IMR-90 (cell line): ENCODE measurements around the gene XRCC5. TPM values are rescaled to one million over a fixed set of nuclear protein-coding genes. Genes with fewer than 3 reads are reported as not detected.

Experiments
- ATAC-seq: fragments of 200-7000 bp; cut with Tn5 transposase; 2 replicates; pipeline ENCODE4 v1.9.1; 2020; ENCODE audit warnings: low read depth, mild to moderate bottlenecking, moderate library complexity
- BruUV-seq: library from RNA; stranded (reverse); fragments of 400-500 nt; replicated peaks from 2 replicates; lab custom pipeline; 2021; lab: Mats Ljungman, UMichigan
- CTCF ChIA-PET: fragments of 300-600 bp; formaldehyde crosslinking; extraction: SDS; loops from one replicate; lab custom pipeline; 2021; ENCODE audit warnings: antibody characterized with exemption; lab: Yijun Ruan, JAX
- POLR2A ChIA-PET: fragments of 300-600 bp; sonication (Branson Sonifier 250); formaldehyde crosslinking; loops from one replicate; lab custom pipeline; 2022; ENCODE audit warnings: antibody characterized with exemption; ENCODE audit not compliant: unreplicated experiment; lab: Charles Lee
- DNase-seq: peaks from one replicate; pipeline ENCODE4 v3.0.0; 2013
- H2AFZ ChIP-seq: replicated peaks from 2 replicates; pipeline ENCODE3; 2013; ENCODE audit warnings: low read length, mild to moderate bottlenecking; ENCODE audit not compliant: poor library complexity
- H2AK5ac ChIP-seq: 2 replicates; pipeline ENCODE4 v1.6.1; 2013; ENCODE audit warnings: low read depth, low read length, inconsistent platforms
- H2AK9ac ChIP-seq: replicated peaks from 2 replicates; pipeline ENCODE3; 2013; ENCODE audit warnings: mild to moderate bottlenecking, low read depth, low read length, moderate library complexity; ENCODE audit not compliant: poor library complexity
- H2BK120ac ChIP-seq: 2 replicates; pipeline ENCODE4 v1.6.1; 2013; ENCODE audit warnings: low read depth, low read length, inconsistent platforms
- H2BK15ac ChIP-seq: 3 replicates; pipeline ENCODE4 v1.6.1; 2013; ENCODE audit warnings: low read depth, low read length, inconsistent platforms
- H2BK20ac ChIP-seq: 2 replicates; pipeline ENCODE4 v1.6.1; 2013; ENCODE audit warnings: low read depth, mild to moderate bottlenecking, inconsistent platforms, low read length, moderate library complexity
- H2BK5ac ChIP-seq: 2 replicates; pipeline ENCODE4 v1.6.1; 2013; ENCODE audit warnings: mild to moderate bottlenecking, low read depth, low read length, inconsistent platforms; ENCODE audit not compliant: poor library complexity, severe bottlenecking
- H3K14ac ChIP-seq: replicated peaks from 2 replicates; pipeline ENCODE4 v1.6.1; 2013; ENCODE audit warnings: low read depth, low read length, inconsistent platforms
- H3K18ac ChIP-seq: 2 replicates; pipeline ENCODE4 v1.6.1; 2013; ENCODE audit warnings: low read depth, low read length, control low read depth
- H3K23ac ChIP-seq: 2 replicates; pipeline ENCODE4 v1.6.1; 2013; ENCODE audit warnings: low read depth, low read length, inconsistent platforms
- H3K27ac ChIP-seq: 2 replicates; pipeline ENCODE4 v1.5.1; 2013; ENCODE audit warnings: mild to moderate bottlenecking, control low read depth, low read length; ENCODE audit not compliant: insufficient read depth
- H3K27me3 ChIP-seq: 2 replicates; pipeline ENCODE4 v1.6.1; 2013; ENCODE audit warnings: low read length; ENCODE audit not compliant: control insufficient read depth, insufficient read depth
- H3K36me3 ChIP-seq: 2 replicates; pipeline ENCODE4 v1.6.1; 2013; ENCODE audit warnings: low read length, mixed read lengths; ENCODE audit not compliant: control insufficient read depth, insufficient read depth
- H3K4ac ChIP-seq: 2 replicates; pipeline ENCODE4 v1.6.1; 2013; ENCODE audit warnings: low read depth, low read length, inconsistent platforms
- H3K4me1 ChIP-seq: 2 replicates; pipeline ENCODE4 v1.6.1; 2013; ENCODE audit warnings: low read length, mixed read lengths; ENCODE audit not compliant: control insufficient read depth, insufficient read depth
- H3K4me2 ChIP-seq: 2 replicates; pipeline ENCODE4 v1.6.1; 2013; ENCODE audit warnings: low read depth, mild to moderate bottlenecking, control low read depth, low read length, moderate library complexity
- H3K4me3 ChIP-seq: 2 replicates; pipeline ENCODE4 v1.5.1; 2013; ENCODE audit warnings: low read depth, mild to moderate bottlenecking, control low read depth, low read length, moderate library complexity; ENCODE audit not compliant: insufficient read depth
- H3K56ac ChIP-seq: 2 replicates; pipeline ENCODE4 v1.6.1; 2013; ENCODE audit warnings: low read length, inconsistent platforms; ENCODE audit not compliant: insufficient read depth; ENCODE audit errors: extremely low read depth
- H3K79me1 ChIP-seq, 2 experiments: 2 replicates each; pipeline ENCODE4 v1.6.1; 2013; ENCODE audit warnings: low read length in 2 of 2, inconsistent platforms in 1 of 2, low read depth in 1 of 2
- H3K9ac ChIP-seq: 2 replicates; pipeline ENCODE4 v1.6.1; 2013; ENCODE audit warnings: low read depth, low read length, control low read depth
- H3K9me1 ChIP-seq: 2 replicates; pipeline ENCODE4 v1.6.1; 2013; ENCODE audit warnings: low read length, inconsistent platforms; ENCODE audit not compliant: insufficient read depth
- H3K9me3 ChIP-seq: 2 replicates; pipeline ENCODE4 v1.6.1; 2013; ENCODE audit warnings: low read length; ENCODE audit not compliant: control insufficient read depth, insufficient read depth
- H4K20me1 ChIP-seq: 2 replicates; pipeline ENCODE4 v1.6.1; 2013; ENCODE audit warnings: low read length, inconsistent platforms; ENCODE audit not compliant: insufficient read depth
- H4K5ac ChIP-seq: 2 replicates; pipeline ENCODE4 v1.6.1; 2013; ENCODE audit warnings: mild to moderate bottlenecking, low read depth, low read length, control low read depth
- H4K8ac ChIP-seq, 2 experiments: 2 replicates each; pipeline ENCODE4 v1.6.1; 2013; ENCODE audit warnings: low read depth in 2 of 2, low read length in 2 of 2, control low read depth in 1 of 2, inconsistent platforms in 1 of 2
- H4K91ac ChIP-seq: 2 replicates; pipeline ENCODE4 v1.6.1; 2013; ENCODE audit warnings: low read depth, low read length, inconsistent platforms; ENCODE audit not compliant: insufficient read depth
- CEBPB ChIP-seq: IDR thresholded peaks from 2 replicates; pipeline ENCODE4 v1.6.1; 2012; ENCODE audit warnings: low read depth, low read length, improper control_type of control experiment
- CHD1 ChIP-seq: IDR thresholded peaks from 2 replicates; pipeline ENCODE4 v1.6.1; 2012; ENCODE audit warnings: low read depth, low read length, improper control_type of control experiment
- MAZ ChIP-seq: IDR thresholded peaks from 2 replicates; pipeline ENCODE4 v1.6.1; 2012; ENCODE audit warnings: low read depth, mild to moderate bottlenecking, low read length, improper control_type of control experiment, moderate library complexity, borderline replicate concordance
- MXI1 ChIP-seq: IDR thresholded peaks from 2 replicates; pipeline ENCODE4 v1.6.1; 2012; ENCODE audit warnings: low read depth, mild to moderate bottlenecking, low read length, moderate library complexity, borderline replicate concordance
- POLR2A ChIP-seq: IDR thresholded peaks from 2 replicates; pipeline ENCODE4 v1.6.1; 2012; ENCODE audit warnings: mild to moderate bottlenecking, low read depth, low read length
- WGBS, 2 experiments: methylation state at CpG; one replicate each; pipeline versions ENCODE4 v1.1.5 to v1.1.7; 2013; ENCODE audit warnings: missing lambda C conversion rate in 2 of 2; ENCODE audit not compliant: insufficient read length in 1 of 2; ENCODE audit errors: extremely low coverage in 2 of 2; 5-methylcytosine and 5-hydroxymethylcytosine counted together
- dilution Hi-C: fragments of 300-500 bp; cut with HindIII; formaldehyde crosslinking; loops from one replicate; pipeline ENCODE4 v1.14.3; 2018; ENCODE audit warnings: low sequenced_read_pairs; ENCODE audit not compliant: unreplicated experiment
- in situ Hi-C: fragments of 300-500 bp; cut with MboI; formaldehyde crosslinking; loops from 3 replicates; pipeline ENCODE4 v1.14.3; 2019; ENCODE audit warnings: low sequenced_read_pairs, inconsistent platforms, mixed read lengths
- intact Hi-C: fragments of 100-400 bp; cut with micrococcal nuclease; formaldehyde crosslinking; loops from 2 replicates; pipeline ENCODE4 v1.10.0; 2022
- polyA plus RNA-seq, 3 experiments: library from polyadenylated mRNA; depleted of rRNA; stranded (reverse); fragments of >200 nt; gene quantifications; 2 replicates each; pipeline ENCODE4 v1.2.3, GENCODE V29; 2012; ENCODE audit warnings: low replicate concordance in 1 of 3
- total RNA-seq: library from RNA; depleted of rRNA; stranded (reverse); fragments of >200 nt; gene quantifications from 2 replicates; pipeline ENCODE4 v1.2.3, GENCODE V29; 2012
- TF ChIP-seq, protein P1 (sequence below): fragments of 150-350 bp; IDR thresholded peaks from 2 replicates; pipeline ENCODE4 v1.6.1; 2017; ENCODE audit warnings: mild to moderate bottlenecking, antibody characterized with exemption, low read length, low read depth
- TF ChIP-seq, protein P2 (sequence below): conservative IDR thresholded peaks from 2 replicates; pipeline ENCODE4 v1.5.1; 2012; ENCODE audit warnings: mild to moderate bottlenecking, low read depth, low read length, improper control_type of control experiment

The XRCC5 gene
- total and polyA plus RNA-seq, 2 of the 4 experiments (the other 2 are of a cell fraction) = 144 to 509 TPM

DNA sequence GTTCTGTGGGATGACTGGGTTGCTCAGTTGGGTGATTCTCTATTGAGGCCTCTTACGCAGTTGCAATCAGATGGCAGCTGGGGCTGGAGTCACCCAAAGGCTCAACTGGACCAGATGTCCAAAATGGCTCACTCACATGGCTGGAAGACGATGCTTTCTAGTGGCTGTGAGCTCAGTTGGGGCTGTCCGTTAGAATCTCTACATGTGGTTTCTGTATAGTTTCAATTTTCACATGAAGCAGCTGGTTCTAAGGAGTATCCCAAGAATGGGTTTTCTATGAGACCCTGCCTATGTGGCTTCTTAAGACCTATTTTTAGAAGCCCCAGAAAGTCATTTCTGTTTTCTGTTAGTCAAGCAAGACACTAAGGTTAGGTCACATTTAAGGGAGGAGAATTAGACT is 4.4 kb downstream of the XRCC5 start:
- H3K9me3 ChIP-seq = no peaks in the 10 kb centered on the region
- POLR2A ChIA-PET = no interaction called here
- no peak overlapping the region for H4K8ac ChIP-seq
- H3K4me1 ChIP-seq = peaks cover 14% of the 10 kb centered on the region
- intact Hi-C loops = no loop called here
- ATAC-seq = no peak
- no peak overlapping the region for H4K91ac ChIP-seq
- peaks cover 31% of the 10 kb centered on the region for H3K36me3 ChIP-seq
- no peak overlapping the region for H3K18ac ChIP-seq
- no peak for DNase-seq
- H3K27ac ChIP-seq = no peak overlapping the region
- peaks cover 18 to 46% of the 10 kb centered on the region in 2 experiments for H3K79me1 ChIP-seq
- H3K27me3 ChIP-seq = no peaks in the 10 kb centered on the region
- no TSS peak for BruUV-seq
- H3K23ac ChIP-seq = no peak overlapping the region
- TF ChIP-seq, protein P1, sequence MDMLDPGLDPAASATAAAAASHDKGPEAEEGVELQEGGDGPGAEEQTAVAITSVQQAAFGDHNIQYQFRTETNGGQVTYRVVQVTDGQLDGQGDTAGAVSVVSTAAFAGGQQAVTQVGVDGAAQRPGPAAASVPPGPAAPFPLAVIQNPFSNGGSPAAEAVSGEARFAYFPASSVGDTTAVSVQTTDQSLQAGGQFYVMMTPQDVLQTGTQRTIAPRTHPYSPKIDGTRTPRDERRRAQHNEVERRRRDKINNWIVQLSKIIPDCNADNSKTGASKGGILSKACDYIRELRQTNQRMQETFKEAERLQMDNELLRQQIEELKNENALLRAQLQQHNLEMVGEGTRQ = no peak
- TF ChIP-seq MXI1 = no peak
- TF ChIP-seq POLR2A = no peak
- TF ChIP-seq CEBPB = no peak
- TF ChIP-seq, protein P2, sequence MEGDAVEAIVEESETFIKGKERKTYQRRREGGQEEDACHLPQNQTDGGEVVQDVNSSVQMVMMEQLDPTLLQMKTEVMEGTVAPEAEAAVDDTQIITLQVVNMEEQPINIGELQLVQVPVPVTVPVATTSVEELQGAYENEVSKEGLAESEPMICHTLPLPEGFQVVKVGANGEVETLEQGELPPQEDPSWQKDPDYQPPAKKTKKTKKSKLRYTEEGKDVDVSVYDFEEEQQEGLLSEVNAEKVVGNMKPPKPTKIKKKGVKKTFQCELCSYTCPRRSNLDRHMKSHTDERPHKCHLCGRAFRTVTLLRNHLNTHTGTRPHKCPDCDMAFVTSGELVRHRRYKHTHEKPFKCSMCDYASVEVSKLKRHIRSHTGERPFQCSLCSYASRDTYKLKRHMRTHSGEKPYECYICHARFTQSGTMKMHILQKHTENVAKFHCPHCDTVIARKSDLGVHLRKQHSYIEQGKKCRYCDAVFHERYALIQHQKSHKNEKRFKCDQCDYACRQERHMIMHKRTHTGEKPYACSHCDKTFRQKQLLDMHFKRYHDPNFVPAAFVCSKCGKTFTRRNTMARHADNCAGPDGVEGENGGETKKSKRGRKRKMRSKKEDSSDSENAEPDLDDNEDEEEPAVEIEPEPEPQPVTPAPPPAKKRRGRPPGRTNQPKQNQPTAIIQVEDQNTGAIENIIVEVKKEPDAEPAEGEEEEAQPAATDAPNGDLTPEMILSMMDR = no peak
- no peak for TF ChIP-seq MAZ
- no peak for TF ChIP-seq CHD1
- CTCF ChIA-PET = interaction anchor here (1.2 to 1.6 kb wide), 2 partner anchors 11 to 29 kb away, joined by 4 read pairs; no protein-coding TSS in a partner anchor
- no peak overlapping the region for H3K14ac ChIP-seq
- H3K4ac ChIP-seq = no peak overlapping the region
- H2AFZ ChIP-seq = no peak overlapping the region
- WGBS, 2 experiments = no CpG with 5 or more reads among the region's 3 CpGs
- peaks cover 13% of the 10 kb centered on the region for H4K20me1 ChIP-seq
- H2BK5ac ChIP-seq = no peak overlapping the region
- H2BK120ac ChIP-seq = no peak overlapping the region
- no peak overlapping the region for H3K4me2 ChIP-seq
- H2AK9ac ChIP-seq = no peak overlapping the region
- no peak overlapping the region for H2BK15ac ChIP-seq
- no peak overlapping the region for H3K4me3 ChIP-seq
- H3K9me1 ChIP-seq = peaks cover 3% of the 10 kb centered on the region; the same call in 1 of the 2 replicates
- no peak overlapping the region for H2BK20ac ChIP-seq
- no peak overlapping the region for H3K56ac ChIP-seq
- no peak overlapping the region for H3K9ac ChIP-seq
- in situ Hi-C loops = no loop called here
- H2AK5ac ChIP-seq = no peak overlapping the region
- dilution Hi-C loops = no loop called here
- no peak overlapping the region for H4K5ac ChIP-seq
